ENCODE results near the gene PASD1.
"Not testable (repeated sequence)": the region's sequence is repeated elsewhere in the genome, so short reads cannot be mapped to it uniquely, and the experiment has no call there.

PASD1 gene

DNA sequence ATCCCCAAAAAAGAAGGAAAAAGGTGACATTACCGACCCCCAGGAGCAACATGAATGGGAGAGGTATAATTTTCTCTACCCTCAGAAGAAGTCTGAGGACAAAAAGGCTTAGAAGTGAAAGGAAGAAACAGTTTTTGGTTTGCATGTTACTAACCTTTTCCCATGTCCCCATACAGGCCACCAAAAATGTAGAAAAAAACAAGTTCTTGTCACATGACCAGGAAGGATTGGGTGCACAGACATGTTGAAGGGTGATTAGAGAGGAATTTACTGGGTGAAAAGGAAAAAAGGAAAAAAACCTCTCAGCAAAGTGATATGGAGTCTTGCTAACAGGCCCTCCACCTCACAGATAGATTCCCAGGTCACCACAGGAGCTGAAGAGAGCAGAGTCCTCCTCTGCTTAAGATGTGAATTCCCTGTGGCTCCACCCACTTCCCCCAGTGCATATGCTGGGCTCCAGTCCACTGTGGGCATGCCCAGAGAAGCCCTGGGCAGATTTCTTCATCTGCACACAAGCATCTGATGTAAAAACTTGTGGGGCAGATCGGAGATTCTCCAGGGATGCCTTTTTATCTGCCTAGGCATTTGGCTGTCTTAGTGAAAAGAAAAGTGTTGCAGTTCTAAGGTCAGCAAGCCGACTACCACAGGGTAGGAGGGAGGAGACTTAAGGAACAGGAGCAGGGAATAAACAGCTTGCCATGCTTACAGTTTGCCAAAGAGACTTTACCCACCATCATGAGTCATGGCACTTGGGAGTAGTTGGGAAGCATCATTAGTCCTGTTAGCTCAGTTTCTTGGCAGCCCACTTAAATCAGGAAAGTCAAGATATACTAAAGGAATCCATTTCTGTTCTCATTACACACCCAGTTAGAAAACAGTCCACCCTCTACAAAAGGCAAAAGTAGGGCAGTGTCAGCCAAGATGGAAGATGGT, 25.0 kb upstream of the PASD1 start:
- DNase-seq (ENCODE audit: low spot score), result no peak
- TF ChIP-seq, protein P1, sequence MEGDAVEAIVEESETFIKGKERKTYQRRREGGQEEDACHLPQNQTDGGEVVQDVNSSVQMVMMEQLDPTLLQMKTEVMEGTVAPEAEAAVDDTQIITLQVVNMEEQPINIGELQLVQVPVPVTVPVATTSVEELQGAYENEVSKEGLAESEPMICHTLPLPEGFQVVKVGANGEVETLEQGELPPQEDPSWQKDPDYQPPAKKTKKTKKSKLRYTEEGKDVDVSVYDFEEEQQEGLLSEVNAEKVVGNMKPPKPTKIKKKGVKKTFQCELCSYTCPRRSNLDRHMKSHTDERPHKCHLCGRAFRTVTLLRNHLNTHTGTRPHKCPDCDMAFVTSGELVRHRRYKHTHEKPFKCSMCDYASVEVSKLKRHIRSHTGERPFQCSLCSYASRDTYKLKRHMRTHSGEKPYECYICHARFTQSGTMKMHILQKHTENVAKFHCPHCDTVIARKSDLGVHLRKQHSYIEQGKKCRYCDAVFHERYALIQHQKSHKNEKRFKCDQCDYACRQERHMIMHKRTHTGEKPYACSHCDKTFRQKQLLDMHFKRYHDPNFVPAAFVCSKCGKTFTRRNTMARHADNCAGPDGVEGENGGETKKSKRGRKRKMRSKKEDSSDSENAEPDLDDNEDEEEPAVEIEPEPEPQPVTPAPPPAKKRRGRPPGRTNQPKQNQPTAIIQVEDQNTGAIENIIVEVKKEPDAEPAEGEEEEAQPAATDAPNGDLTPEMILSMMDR (IDR thresholded peaks at IDR 0.05; ENCODE audit: extremely low read depth, missing control alignments), result no peak

DNA sequence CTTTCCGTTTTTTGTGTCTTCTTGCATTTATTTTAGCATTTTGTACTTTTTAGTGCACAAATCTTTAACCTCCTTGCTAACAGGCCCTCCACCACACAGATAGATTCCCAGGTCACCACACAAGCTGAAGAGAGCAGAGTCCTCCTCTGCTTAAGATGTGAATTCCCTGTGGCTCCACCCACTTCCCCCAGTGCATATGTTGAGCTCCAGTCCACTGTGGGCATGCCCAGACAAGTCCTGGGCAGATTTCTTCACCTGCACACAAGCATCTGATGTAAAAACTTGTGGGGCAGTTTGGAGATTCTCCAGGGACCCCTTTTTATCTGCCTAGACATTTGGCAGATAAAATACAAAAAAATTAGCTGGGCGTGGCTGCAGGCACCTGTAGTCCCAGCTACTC, 19.8 kb upstream of the PASD1 start:
- TF ChIP-seq, protein P1 (IDR thresholded peaks at IDR 0.05; ENCODE audit: extremely low read depth, missing control alignments), result no peak
- DNase-seq (ENCODE audit: low spot score), result no peak

DNA sequence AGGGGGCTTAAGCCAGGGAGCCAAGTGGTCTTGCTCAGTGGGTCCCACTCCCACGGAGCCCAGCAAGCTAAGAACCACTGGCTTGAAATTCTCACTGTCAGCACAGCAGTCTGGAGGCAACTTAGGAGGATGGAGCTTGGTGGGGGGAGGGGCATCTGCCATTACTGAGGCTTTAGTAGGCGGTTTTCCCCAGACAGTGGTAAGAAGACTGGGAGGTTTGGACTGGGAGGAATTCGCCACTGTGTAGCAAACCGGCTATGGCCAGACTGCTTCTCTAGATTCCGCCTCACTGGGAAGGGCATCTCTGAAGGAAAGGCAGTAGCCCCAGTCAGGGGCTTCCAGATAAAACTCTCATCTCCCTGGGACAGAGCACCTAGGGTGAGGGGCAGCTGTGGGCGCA, 17.2 kb upstream of the PASD1 start:
- not testable (repeated sequence) for DNase-seq (ENCODE audit: low spot score)

DNA sequence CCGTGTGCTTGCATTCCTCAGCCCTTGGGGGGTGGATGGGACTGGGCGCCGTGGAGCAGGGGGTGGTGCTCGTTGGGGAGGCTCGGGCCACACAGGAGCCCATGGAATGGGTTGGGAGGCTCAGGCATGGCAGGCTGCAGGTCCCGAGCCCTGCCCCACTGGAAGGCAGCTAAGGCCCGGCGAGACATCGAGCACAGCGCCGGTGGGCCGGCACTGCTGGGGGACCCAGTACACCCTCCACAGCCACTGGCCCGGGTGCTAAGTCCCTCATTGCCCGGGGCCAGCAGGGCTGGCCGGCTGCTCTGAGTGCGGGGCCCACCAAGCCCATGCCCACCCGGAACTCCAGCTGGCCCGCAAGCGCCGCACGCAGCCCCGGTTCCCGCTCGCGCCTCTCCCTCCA, 12.3 kb upstream of the PASD1 start:
- not testable (repeated sequence) for DNase-seq (ENCODE audit: low spot score)

DNA sequence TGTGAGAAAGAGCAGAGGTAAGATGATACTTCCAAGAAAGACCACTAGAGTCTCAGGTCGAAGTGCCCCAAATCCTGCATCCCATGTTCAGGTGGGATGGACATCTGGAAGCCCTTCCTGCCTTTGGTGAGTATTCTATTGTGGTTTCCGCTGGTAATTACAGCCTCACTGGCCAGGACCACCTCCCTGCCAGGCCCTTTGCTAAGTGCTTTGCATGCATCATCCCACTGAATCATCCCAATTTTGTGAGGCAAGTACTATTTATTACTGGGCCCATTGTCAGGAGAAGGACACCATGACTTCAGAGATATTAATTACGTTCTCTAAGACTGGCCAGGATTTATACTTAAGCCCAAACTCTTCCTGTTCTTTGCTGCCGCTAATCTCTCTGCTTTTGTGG, 10.7 kb upstream of the PASD1 start:
- DNase-seq (ENCODE audit: low spot score), result no peak
- TF ChIP-seq, protein P1 (IDR thresholded peaks at IDR 0.05; ENCODE audit: extremely low read depth, missing control alignments), result no peak

DNA sequence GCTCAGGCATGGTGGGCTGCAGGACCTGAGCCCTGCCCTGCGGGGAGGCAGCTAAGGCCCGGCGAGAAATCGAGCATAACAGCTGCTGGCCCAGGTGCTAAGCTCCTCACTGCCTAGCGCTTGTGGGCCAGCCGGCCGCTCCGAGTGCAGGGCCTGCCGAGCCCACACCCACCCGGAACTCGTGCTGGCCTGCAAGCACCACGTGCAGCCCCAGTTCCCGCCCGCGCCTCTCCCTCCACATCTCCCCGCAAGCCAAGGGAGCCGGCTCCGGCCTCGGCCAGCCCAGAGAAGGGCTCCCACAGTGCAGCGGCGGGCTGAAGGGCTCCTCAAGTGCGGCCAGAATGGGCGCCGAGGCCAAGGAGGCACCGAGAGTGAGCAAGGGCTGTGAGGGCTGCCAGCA, 8.2 kb upstream of the PASD1 start:
- DNase-seq (ENCODE audit: low spot score), result not testable (repeated sequence)

DNA sequence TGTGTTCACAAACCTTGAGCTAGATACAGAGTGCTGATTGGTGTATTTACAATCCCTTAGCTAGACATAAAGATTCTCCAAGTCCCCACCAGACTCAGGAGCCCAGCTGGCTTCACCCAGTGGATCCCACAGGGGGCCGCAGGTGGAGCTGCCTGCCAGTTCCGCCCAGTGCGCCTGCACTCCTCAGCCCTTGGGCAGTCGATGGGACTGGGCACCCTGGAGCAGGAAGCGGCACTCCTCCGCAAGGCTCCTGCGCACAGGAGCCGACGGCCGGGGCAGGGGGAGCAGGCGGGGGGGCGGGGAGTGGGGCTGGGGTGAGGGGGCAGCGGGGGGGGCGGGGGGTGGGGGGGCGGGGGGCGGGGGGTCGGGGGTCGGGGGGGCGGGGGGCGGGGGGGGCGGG, 990 bp upstream of the PASD1 start:
- not testable (repeated sequence) for DNase-seq (ENCODE audit: low spot score)

DNA sequence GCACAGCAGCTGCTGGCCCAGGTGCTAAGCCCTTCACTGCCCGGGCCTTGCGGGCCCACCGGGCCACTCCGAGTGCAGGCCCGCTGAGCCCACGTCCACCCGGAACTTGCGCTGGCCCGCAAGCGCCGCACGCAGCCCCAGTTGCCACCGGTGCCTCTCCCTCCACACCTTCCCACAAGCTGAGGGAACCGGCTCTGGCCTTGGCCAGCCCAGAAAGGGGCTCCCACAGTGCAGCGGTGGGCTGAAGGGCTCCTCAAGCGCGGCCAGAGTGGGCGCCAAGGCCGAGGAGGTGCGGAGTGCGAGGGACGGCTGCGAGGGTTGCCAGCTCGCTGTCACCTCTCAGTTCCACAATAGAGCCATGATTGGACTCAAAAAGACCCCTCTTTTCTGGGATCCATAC, 472 bp upstream of the PASD1 start:
- DNase-seq (ENCODE audit: low spot score), result not testable (repeated sequence)

DNA sequence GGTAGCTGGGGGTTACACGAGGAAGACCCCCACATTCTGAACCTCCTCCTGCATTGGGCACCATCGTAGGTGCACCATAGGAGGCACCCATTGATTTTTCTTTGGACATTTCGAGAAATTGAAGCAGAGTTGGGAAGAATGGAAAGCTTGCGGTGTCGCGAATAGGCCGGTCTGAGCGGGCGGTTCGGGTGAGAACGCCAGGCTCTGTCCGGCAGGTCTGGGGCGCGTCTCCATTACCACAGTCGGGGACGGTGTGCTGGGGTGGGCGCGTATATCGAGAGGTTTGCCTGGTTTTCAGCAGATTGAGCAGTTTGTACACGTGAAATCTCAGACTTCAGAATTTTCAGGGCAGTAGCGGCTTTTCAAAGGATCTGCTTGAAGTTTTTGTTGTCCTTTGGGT, 560 bp downstream of the PASD1 start:
- no peak for DNase-seq (ENCODE audit: low spot score)
- TF ChIP-seq, protein P1 (IDR thresholded peaks at IDR 0.05; ENCODE audit: extremely low read depth, missing control alignments), result no peak

DNA sequence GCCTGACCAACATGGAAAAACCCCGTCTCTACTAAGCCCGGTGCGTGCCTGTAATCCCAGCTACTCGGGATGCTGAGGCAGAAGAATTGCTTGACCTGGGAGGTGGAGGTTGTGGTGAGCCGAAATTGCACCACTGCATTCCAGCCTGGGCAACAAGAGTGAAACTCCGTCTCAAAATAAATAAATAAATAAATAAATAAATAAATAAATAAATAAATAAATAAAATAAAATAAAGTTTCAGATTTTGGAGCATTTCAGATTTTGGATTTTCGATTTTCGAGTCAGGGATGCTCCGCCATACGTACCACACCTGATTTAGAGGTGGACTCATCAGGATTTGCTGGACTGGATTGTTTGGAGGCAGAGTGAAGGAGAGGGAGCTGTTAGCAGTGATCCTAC, 3.4 kb downstream of the PASD1 start:
- not testable (repeated sequence) for DNase-seq (ENCODE audit: low spot score)

DNA sequence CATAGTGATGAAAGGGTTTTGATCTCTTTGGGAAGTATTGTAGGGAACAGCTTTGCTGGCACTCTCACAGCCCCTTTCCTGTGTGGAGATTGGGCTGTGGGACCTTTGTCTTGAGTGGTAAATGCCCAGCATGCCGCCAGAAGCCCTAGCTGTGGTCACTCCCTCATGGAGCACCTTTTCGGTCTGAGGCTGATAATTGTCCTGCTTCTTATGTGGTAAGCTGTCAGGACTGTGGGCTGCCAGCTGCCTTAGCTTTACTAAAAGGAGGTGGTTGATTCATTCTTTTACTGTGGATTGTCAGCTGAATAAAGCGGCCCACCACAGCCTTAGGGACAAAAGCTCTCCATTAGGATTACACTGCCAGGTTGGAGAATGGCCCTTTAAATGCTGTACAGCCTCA, 7.1 kb downstream of the PASD1 start:
- TF ChIP-seq, protein P1 (IDR thresholded peaks at IDR 0.05; ENCODE audit: extremely low read depth, missing control alignments), result no peak
- DNase-seq (ENCODE audit: low spot score), result no peak

DNA sequence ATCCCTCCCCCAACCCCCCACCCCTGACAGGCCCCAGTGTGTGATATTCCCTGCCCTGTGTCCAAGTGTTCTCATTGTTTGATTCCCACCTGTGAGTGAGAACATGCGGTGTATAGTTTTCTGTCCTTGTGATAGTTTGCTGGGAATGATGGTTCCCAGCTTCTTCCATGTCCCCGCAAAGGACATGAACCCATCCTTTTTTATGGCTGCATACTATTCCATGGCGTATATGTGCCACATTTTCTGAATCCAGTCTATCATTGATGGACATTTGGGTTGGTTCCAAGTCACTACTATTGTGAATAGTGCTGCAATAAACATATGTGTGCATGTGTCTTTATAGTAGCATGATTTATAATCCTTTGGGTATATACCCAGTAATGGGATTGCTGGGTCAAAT, 29.9 kb downstream of the PASD1 start:
- DNase-seq (ENCODE audit: low spot score), result not testable (repeated sequence)

All from GM20000 (cell line).